Keratinocyte (primary cell): ENCODE measurements around the gene DAGLA. TPM values are rescaled to one million over a fixed set of nuclear protein-coding genes. Genes with fewer than 3 reads are reported as not detected.
"Not testable (repeated sequence)": the region's sequence is repeated elsewhere in the genome, so short reads cannot be mapped to it uniquely, and the experiment has no call there.

Experiments
- DNase-seq: peaks from one replicate; pipeline ENCODE4 v3.0.0-alpha.2; 2011; ENCODE audit warnings: low read depth, missing footprints, low spot score
- FAIRE-seq: peaks from 2 replicates; lab custom pipeline; 2011; peaks lifted over from hg19 to GRCh38; lab: Jason Lieb, UNC
- H2AFZ ChIP-seq: 2 replicates; pipeline ENCODE4 v1.6.0; 2012; ENCODE audit warnings: low read length, control low read depth, inconsistent platforms; ENCODE audit not compliant: control insufficient read depth
- H3K27ac ChIP-seq: 2 replicates; pipeline ENCODE4 v1.5.1; 2011; ENCODE audit warnings: low read length; ENCODE audit not compliant: control insufficient read depth, insufficient read depth
- H3K27me3 ChIP-seq: 3 replicates; pipeline ENCODE4 v1.6.0; 2011; ENCODE audit warnings: low read length; ENCODE audit not compliant: control insufficient read depth, insufficient read depth; ENCODE audit errors: extremely low read depth
- H3K36me3 ChIP-seq, 2 experiments: 2 replicates in 1 of 2; 3 replicates in 1 of 2; pipeline ENCODE4 v1.5.1; 2011; ENCODE audit warnings: low read length in 2 of 2, mild to moderate bottlenecking in 1 of 2; ENCODE audit not compliant: control insufficient read depth in 2 of 2, insufficient read depth in 2 of 2; ENCODE audit errors: extremely low read depth in 1 of 2
- H3K4me1 ChIP-seq: 3 replicates; pipeline ENCODE4 v1.5.1; 2011; ENCODE audit warnings: low read length; ENCODE audit not compliant: control insufficient read depth, insufficient read depth; ENCODE audit errors: extremely low read depth
- H3K4me2 ChIP-seq: 3 replicates; pipeline ENCODE4 v1.6.0; 2011; ENCODE audit warnings: low read depth, low read length; ENCODE audit not compliant: control insufficient read depth, insufficient read depth; ENCODE audit errors: extremely low read depth
- H3K4me3 ChIP-seq, 3 experiments: fragments of 200-600 bp in 1 of 3; sonication (generic) in 1 of 3; 2 replicates in 2 of 3; 3 replicates in 1 of 3; pipeline ENCODE4 v1.5.1; 2011 to 2016; ENCODE audit warnings: low read length in 3 of 3, mild to moderate bottlenecking in 3 of 3, control low read depth in 2 of 3, inconsistent platforms in 1 of 3, low read depth in 1 of 3, mixed read lengths in 1 of 3, mixed run types in 1 of 3, moderate library complexity in 1 of 3; ENCODE audit not compliant: control insufficient read depth in 2 of 3, insufficient read depth in 2 of 3; ENCODE audit errors: extremely low read depth in 1 of 3
- H3K79me2 ChIP-seq: 2 replicates; pipeline ENCODE4 v1.6.0; 2012; ENCODE audit warnings: low read length; ENCODE audit not compliant: control insufficient read depth, insufficient read depth
- H3K9ac ChIP-seq: 3 replicates; pipeline ENCODE4 v1.6.0; 2011; ENCODE audit warnings: low read length; ENCODE audit not compliant: control insufficient read depth, insufficient read depth; ENCODE audit errors: extremely low read depth
- H3K9me1 ChIP-seq: 3 replicates; pipeline ENCODE4 v1.6.0; 2011; ENCODE audit warnings: low read length; ENCODE audit not compliant: control insufficient read depth, insufficient read depth; ENCODE audit errors: extremely low read depth
- H3K9me3 ChIP-seq: 2 replicates; pipeline ENCODE4 v1.5.1; 2012; ENCODE audit warnings: low read depth, low read length; ENCODE audit not compliant: control insufficient read depth
- H4K20me1 ChIP-seq: 3 replicates; pipeline ENCODE4 v1.6.0; 2011; ENCODE audit warnings: low read length; ENCODE audit not compliant: control insufficient read depth, insufficient read depth; ENCODE audit errors: extremely low read depth
- CTCF ChIP-seq, 3 experiments: IDR thresholded peaks in 1 of 3; conservative IDR thresholded peaks in 1 of 3; optimal IDR thresholded peaks in 1 of 3; 2 replicates in 2 of 3; 3 replicates in 1 of 3; pipeline versions ENCODE3 to v1.5.1; 2011; ENCODE audit warnings: low read length in 3 of 3, mild to moderate bottlenecking in 3 of 3, moderate library complexity in 2 of 3, control low read depth in 1 of 3, inconsistent platforms in 1 of 3; ENCODE audit not compliant: insufficient read depth in 2 of 3; ENCODE audit errors: extremely low read depth in 1 of 3
- EZH2 ChIP-seq: IDR thresholded peaks from one replicate; pipeline ENCODE4 v1.6.1; 2012; ENCODE audit warnings: inconsistent platforms, mild to moderate bottlenecking, low read length, moderate library complexity
- dilution Hi-C: fragments of 300-500 bp; cut with MboI; formaldehyde crosslinking; loops from one replicate; pipeline ENCODE4 v1.7.0; 2020; ENCODE audit warnings: low sequenced_read_pairs; ENCODE audit not compliant: extremely low pct_ligation_motif_present
- polyA plus RNA-seq, 5 experiments: library from polyadenylated mRNA; depleted of rRNA in 3 of 5; stranded (reverse) in 3 of 5; stranded (forward) in 1 of 5; unstranded in 1 of 5; fragments of >200 nt; gene quantifications; 1 replicate in 1 of 5; 2 replicates in 3 of 5; 3 replicates in 1 of 5; pipeline versions ENCODE4 v1.2.1 to v1.2.3, GENCODE V29; 2011 to 2012; ENCODE audit warnings: missing spikeins in 2 of 5, low read depth in 1 of 5, low replicate concordance in 1 of 5

The DAGLA gene
- polyA plus RNA-seq, 1 donor (not counting 4 experiments of a cell fraction or from before 2014, with no cell fraction given), result 0.03 TPM

GRCh38 chr11:61652135-61652534 lies 28.1 kb upstream of the DAGLA start:
- H3K9me1 ChIP-seq, result no peaks in the 10 kb centered on the region
- H3K4me3 ChIP-seq, result no peak overlapping the region
- peaks cover 15% of the 10 kb centered on the region for H3K27me3 ChIP-seq
- no peak overlapping the region for H2AFZ ChIP-seq
- H3K4me1 ChIP-seq, result no peaks in the 10 kb centered on the region
- no peaks in the 10 kb centered on the region for H4K20me1 ChIP-seq
- FAIRE-seq, result no peak
- no peak for DNase-seq
- H3K4me2 ChIP-seq, result no peak overlapping the region
- H3K9me3 ChIP-seq, result no peaks in the 10 kb centered on the region
- dilution Hi-C loops, result no loop called here
- no peak overlapping the region for H3K27ac ChIP-seq
- TF ChIP-seq CTCF (optimal IDR thresholded peaks at IDR 0.05 in 1 of 3, IDR thresholded peaks at IDR 0.05 in 1 of 3, conservative IDR thresholded peaks at IDR 0.05 in 1 of 3; ENCODE audit: extremely low read depth in 1 of 3, insufficient read depth in 2 of 3, low read length in 3 of 3) (no peak), EZH2 (no peak)
- H3K9ac ChIP-seq, result no peak overlapping the region
- H3K36me3 ChIP-seq, result no peaks in the 10 kb centered on the region
- H3K79me2 ChIP-seq, result no peaks in the 10 kb centered on the region

GRCh38 chr11:61654397-61654829 lies 25.8 kb upstream of the DAGLA start:
- H3K9ac ChIP-seq, result no peak overlapping the region
- TF ChIP-seq EZH2 (no peak), CTCF (optimal IDR thresholded peaks at IDR 0.05 in 1 of 3, IDR thresholded peaks at IDR 0.05 in 1 of 3, conservative IDR thresholded peaks at IDR 0.05 in 1 of 3; ENCODE audit: extremely low read depth in 1 of 3, insufficient read depth in 2 of 3, low read length in 3 of 3) (no peak)
- H3K36me3 ChIP-seq, result no peaks in the 10 kb centered on the region
- no peaks in the 10 kb centered on the region for H3K9me1 ChIP-seq
- FAIRE-seq (no peak), DNase-seq (no peak)
- no peaks in the 10 kb centered on the region for H4K20me1 ChIP-seq
- H3K4me1 ChIP-seq, result no peaks in the 10 kb centered on the region
- no peaks in the 10 kb centered on the region for H3K9me3 ChIP-seq
- H2AFZ ChIP-seq, result no peak overlapping the region
- H3K79me2 ChIP-seq, result no peaks in the 10 kb centered on the region
- dilution Hi-C loops, result no loop called here
- H3K4me3 ChIP-seq, result no peak overlapping the region
- H3K27ac ChIP-seq, result no peak overlapping the region
- no peak overlapping the region for H3K4me2 ChIP-seq
- peaks cover 15% of the 10 kb centered on the region for H3K27me3 ChIP-seq

- H3K9me1 ChIP-seq, H3K36me3 ChIP-seq, H3K9me3 ChIP-seq, H3K4me3 ChIP-seq, H3K9ac ChIP-seq, H3K27ac ChIP-seq, H3K4me1 ChIP-seq, H2AFZ ChIP-seq, H3K4me2 ChIP-seq, H3K79me2 ChIP-seq, H4K20me1 ChIP-seq, dilution Hi-C loops, FAIRE-seq, DNase-seq: not testable (repeated sequence)
- H3K27me3 ChIP-seq, result peaks cover 15% of the 10 kb centered on the region
Observed at GRCh38 chr11:61655266-61656159, 24.7 kb upstream of the DAGLA start.
